Umbilical cord (tissue), 2 donors: ENCODE results near the gene TNFRSF8. TPM values are rescaled to one million over a fixed set of nuclear protein-coding genes. Genes with fewer than 3 reads are reported as not detected.
"Not testable (repeated sequence)": the region's sequence is repeated elsewhere in the genome, so short reads cannot be mapped to it uniquely, and the experiment has no call there.

Experiments used
- DNase-seq: peaks from one replicate; pipeline ENCODE4 v3.0.0-alpha.2; 2015; ENCODE audit warnings: low spot score
- total RNA-seq: library from RNA; depleted of rRNA; stranded (reverse); fragments of >200 nt; gene quantifications from one replicate; pipeline ENCODE4 v1.2.3, GENCODE V29; 2014; ENCODE audit warnings: low replicate concordance; ENCODE audit not compliant: insufficient read depth

TNFRSF8 gene
- total RNA-seq, result 0.24 TPM

- no peak for DNase-seq
These were observed at the start of gene TNFRSF8 for GRCh38 chr1:12063141-12064072. TSS of gene TNFRSF8 (plus strand) at chr1:12063303. CDS start at chr1:12063599, 296 bp downstream.

GRCh38 chr1:12014141-12014991, 48.7 kb upstream of the TNFRSF8 start:
- no peak for DNase-seq

DNA sequence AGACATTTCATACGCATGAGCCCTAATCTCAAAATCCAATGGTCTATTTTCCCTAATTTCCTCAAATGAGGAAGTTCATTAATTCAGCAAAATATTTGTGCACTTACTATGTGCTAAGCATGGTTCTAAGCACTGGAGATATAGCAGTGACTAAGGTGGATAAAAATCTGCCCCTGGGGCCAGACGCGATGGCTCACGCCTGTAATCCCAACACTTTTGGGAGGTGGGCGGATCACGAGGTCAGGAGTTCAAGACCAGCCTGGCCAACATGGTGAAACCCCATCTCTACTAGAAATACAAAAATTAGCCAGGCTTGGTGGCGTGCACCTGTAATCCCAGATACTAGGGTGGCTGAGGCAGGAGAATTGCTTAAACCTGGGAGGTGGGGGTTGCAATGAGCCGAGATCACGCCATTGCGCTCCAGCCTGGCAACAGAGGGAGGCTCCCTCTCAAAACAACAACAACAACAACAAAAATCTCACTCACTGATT, 48.1 kb upstream of the TNFRSF8 start:
- DNase-seq, result no peak

GRCh38 chr1:12015499-12015898, 47.6 kb upstream of the TNFRSF8 start:
- DNase-seq, result no peak

GRCh38 chr1:12016182-12016581, 46.9 kb upstream of the TNFRSF8 start:
- no peak for DNase-seq

DNA sequence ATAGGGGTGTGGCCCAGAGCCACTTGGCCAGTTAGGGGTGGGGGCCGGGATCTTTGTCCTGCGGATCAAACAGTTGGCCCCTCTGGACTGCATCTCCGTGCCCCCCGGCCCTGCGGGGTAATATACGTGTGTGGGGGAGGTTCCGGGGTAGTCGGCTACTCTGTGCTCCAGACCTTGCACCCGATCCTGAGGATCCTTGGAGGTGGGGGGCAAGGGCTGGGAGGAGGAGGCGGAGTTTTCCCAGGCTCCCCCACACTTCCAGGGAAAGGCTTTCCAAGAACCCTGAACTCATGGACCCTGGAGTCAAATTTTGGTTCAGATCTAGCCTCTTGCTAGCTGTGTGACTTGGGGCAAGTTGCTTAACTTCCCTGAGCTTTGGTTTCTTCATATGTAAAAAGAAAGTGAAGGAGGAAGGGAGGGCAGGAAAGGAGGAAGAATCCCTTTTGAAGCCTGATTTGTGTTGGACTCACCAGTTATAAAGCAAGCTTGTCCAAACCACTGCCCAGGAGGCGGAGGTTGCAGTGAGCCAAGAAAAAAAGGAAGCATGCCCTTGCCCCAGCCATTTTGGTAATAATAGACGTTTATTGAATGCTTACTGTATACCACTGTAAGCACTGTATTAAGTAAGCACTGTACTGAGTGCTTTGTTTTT, 43.1 kb upstream of the TNFRSF8 start:
- DNase-seq, result no peak

DNA sequence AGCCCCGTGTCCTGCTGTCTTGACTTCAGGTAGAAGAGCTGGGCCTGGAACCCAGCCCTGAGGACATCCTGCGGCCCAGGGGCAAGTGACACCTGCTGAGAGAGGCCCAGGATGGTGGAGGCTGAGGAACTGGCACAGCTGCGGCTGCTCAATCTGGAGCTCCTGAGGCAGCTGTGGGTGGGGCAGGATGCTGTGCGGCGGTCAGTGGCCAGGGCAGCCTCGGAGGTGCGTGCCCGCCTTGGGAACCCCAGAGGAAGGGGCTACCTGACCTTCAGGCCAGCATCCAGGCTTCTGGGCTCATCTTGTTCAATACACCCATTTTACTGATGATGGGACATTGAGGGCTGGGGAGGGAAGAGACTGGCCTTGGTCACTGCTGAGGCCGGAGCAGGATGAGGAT, 41.5 kb upstream of the TNFRSF8 start:
- DNase-seq, result no peak

GRCh38 chr1:12022036-12022435, 41.1 kb upstream of the TNFRSF8 start:
- DNase-seq, result no peak

DNA sequence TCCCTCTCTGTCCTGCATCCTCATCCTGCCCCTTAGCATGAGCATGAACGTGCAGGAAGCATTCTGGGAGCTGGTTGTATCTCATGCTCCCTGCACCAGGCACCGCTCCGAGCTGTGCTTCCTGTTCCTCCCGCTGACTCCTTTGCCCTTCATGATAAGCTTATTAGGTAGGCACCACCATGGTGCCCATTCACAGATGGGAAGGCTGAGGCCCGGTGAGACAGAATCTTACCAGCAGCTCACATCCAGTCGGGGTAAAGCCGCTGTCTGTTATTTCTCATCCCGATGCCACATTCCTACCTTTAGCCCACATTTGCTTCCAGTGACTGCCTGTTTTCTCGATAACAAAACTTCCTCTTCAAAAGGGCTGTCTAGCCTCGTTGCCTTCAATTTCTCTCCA, 36.5 kb upstream of the TNFRSF8 start:
- no peak for DNase-seq

- DNase-seq, result no peak
These were observed 34.9 kb upstream of the TNFRSF8 start for GRCh38 chr1:12028248-12028647.

DNA sequence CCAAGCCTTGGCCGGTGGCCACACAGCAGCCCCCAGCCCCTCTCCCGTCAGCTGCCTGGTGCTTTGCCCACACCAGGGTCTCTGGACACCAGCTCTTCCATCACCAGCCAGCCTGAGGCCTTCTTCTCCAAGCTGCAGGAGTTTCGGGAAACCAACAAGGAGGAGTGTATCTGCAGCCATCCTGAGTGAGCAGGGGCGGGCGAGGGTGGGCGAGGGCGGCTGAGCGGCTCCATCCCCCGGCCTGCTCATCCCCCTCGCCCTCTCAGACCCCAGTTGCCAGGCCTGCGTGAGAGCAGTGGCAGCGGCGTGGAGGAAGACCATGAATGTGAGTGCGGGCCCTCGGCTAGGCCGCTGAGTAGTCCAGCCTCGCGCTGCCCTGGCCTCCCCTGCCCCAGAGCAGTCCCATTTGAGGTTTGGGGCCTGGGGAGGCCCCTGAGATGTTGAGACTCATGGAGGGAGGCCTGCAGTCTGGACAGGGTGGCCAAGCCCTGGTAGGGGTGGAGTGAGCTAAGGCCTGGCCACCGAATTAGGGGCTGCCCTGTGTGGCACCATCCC, 34.1 kb upstream of the TNFRSF8 start:
- no peak for DNase-seq

DNA sequence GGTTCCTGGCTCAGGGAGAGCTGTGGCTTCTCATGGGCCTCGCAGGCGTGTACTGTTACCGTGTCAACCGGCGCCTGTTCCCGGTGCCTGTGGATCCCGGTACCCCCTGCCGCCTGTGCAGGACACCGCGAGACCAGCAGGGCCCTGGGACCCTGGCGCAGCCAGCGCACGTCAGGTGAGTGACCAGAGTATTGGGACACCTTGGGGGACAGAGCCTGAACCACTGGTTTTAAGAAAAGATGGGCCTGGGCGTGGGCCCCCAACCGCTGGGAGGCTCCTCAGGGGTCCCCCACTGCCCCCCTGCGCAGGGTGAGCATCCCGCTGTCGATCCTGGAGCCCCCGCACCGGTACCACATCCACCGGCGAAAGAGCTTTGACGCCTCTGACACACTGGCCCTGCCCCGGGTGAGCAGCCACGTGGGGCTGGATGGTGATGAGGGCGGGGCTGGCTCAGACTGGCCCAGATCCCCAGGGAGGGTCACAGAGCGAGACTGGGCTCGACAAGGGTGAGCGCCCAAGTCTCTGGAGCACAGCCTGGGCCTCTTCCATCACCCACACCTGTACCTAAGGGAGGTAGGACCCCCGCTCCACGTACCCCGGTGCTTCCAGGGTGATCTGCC, 33.3 kb upstream of the TNFRSF8 start:
- no peak for DNase-seq

GRCh38 chr1:12031039-12031980, 31.8 kb upstream of the TNFRSF8 start:
- no peak for DNase-seq

DNA sequence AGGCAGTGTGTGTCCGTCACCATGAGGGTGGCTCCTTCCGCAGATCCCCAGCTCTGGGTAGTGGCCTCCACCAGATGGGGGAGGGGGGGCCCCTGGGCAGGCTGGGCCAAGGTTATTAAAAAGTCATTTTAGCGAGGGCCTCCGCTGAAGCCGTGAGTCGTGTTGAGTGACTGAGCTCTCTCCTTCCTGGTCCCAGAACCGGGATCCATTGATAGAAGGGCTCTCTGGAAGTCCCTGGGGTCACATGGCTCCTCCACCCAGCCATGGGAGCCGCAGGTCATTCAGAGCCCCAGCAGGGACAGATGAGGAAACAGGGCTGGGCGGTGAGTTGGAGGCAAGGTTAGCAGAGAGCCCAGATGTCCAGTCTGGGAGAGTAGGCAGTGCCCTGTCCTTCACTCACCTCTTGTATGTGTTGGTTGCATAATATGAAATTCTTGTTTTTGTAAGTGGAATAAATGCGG, 30.9 kb upstream of the TNFRSF8 start:
- DNase-seq, result no peak

GRCh38 chr1:12033441-12033840, 29.7 kb upstream of the TNFRSF8 start:
- DNase-seq, result not testable (repeated sequence)

GRCh38 chr1:12034381-12034801, 28.7 kb upstream of the TNFRSF8 start:
- DNase-seq, result peak; percentile 90

GRCh38 chr1:12035312-12035711, 27.8 kb upstream of the TNFRSF8 start:
- no peak for DNase-seq

DNA sequence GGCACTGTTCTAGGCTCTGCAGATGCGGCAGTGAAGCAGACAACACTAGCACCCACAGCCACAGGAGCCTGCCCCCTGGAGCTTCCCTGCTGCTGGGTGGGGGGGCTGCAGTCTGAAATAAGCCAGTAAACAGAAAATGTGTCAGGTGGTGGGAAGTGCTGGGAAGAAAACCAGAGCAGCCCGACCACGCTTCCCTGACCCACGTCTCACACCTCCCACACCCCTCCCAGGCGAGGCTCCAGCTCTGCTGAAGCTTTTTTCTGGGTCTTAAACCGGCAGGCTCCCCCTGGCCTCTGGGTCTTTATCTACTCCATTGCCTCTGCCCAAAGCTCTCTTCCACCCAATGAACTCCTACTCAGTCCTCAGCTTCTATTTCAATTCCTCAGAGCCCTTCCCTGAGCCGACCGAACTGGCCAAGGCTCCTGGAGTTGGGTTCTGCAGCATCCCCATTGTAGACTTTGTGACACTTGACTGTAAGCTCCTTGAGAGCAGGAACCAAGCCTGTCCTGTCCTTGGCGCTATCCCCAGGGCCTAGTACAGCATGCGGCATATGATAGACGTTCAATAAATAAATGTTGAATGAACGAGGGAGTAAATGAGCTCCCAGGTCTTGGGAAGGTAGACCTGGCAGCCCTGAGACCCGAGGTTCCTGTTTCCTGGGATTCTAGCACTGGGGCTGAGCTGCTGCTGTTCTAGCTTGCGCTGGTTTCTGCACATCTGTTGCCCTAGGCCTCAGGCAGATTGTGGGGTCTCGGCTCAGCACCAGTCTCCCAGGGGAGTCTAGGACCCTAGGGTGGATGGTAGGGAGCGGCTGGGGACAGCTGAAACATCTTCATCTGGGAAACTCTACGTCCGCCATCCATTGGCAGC, 25.4 kb upstream of the TNFRSF8 start:
- peak; percentile 56 for DNase-seq
